Measurements from ENCODE around the gene ORAI3.

GRCh38 chr16:30984669-30985400, 36.0 kb downstream of the ORAI3 start, which contains the start of gene HSD3B7:
- TF ChIP-seq CREB1 (IDR thresholded peaks at IDR 0.05; ENCODE audit: low read depth): no peak
- TF ChIP-seq ZBTB7A (IDR thresholded peaks at IDR 0.05; ENCODE audit: low read depth): peak; percentile 59
- no peak for TF ChIP-seq REST (IDR thresholded peaks at IDR 0.05; ENCODE audit: low read depth)
- no peak for TF ChIP-seq YY1 (IDR thresholded peaks at IDR 0.05; ENCODE audit: low read depth)
- TF ChIP-seq MAX (IDR thresholded peaks at IDR 0.05): no peak

Measured in Ishikawa (cell line).